Effector memory CD4-positive, alpha-beta T cell (primary cell): ENCODE results near the gene SAMM50.

ENCODE experiments used
- DNase-seq, 3 donors: peaks; one replicate each; pipeline ENCODE4 v3.0.0-alpha.2; 2020
- H3K27ac ChIP-seq: 2 replicates; pipeline ENCODE4 v1.7.0; 2013; ENCODE audit warnings: mild to moderate bottlenecking, low read length, moderate library complexity; ENCODE audit not compliant: insufficient read depth, poor library complexity, severe bottlenecking
- H3K27me3 ChIP-seq: replicated peaks from 2 replicates; pipeline ENCODE4 v1.7.0; 2013; ENCODE audit warnings: mild to moderate bottlenecking, low read length; ENCODE audit not compliant: insufficient read depth, control insufficient read depth, poor library complexity, severe bottlenecking
- H3K36me3 ChIP-seq: 2 replicates; pipeline ENCODE4 v1.7.0; 2013; ENCODE audit warnings: mild to moderate bottlenecking, low read length, moderate library complexity; ENCODE audit not compliant: control insufficient read depth, insufficient read depth
- H3K4me1 ChIP-seq: 2 replicates; pipeline ENCODE4 v1.7.0; 2013; ENCODE audit warnings: low read length, mild to moderate bottlenecking; ENCODE audit not compliant: control insufficient read depth, insufficient read depth, poor library complexity, severe bottlenecking
- H3K4me3 ChIP-seq: 2 replicates; pipeline ENCODE4 v1.7.0; 2013; ENCODE audit warnings: low read length, low read depth, mild to moderate bottlenecking; ENCODE audit not compliant: insufficient read depth, poor library complexity, severe bottlenecking
- H3K9me3 ChIP-seq: 2 replicates; pipeline ENCODE4 v1.7.0; 2013; ENCODE audit warnings: mild to moderate bottlenecking, low read length, moderate library complexity; ENCODE audit not compliant: control insufficient read depth

SAMM50 gene

DNA sequence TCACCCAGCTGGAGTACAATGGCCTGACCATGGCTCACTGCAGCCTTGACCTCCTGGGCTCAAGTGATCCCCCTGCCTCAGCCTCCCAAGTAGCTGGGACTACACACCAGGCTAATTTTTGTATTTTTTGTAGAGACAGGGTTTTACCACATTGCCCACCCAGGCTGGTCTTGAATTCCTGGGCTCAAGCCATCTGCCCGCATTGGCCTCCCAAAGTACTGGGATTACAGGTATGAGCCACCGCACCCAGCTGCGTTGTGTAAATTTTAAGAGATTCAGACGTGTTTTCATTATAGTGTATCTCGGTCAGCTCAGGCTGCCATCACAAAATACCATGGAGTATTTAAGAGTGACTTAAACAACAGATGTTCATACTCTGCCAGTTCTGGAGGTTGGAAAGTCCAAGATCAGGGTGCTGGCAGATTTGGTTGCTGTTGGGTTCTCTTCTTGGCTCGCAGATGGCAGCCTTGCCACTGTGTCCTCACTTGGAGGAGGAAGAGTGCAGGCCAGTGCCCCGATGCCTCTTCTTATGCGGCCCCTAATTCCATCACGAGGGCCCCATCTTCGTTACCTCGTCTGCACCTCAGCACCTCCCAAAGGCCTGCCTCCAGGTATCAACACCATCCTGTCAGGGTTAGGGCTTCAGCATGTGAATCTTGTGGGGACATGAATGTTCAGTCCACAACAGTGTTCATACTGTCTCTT lies 36.2 kb downstream of the SAMM50 start:
- Histone ChIP-seq H3K4me1 (peaks cover 5% of the 10 kb centered on the region), H3K4me3 (no peak overlapping the region), H3K9me3 (no peaks in the 10 kb centered on the region), H3K27me3 (no peaks in the 10 kb centered on the region), H3K36me3 (peaks cover 45% of the 10 kb centered on the region), H3K27ac (no peak overlapping the region)
- DNase-seq = no peak

GRCh38 chr22:43992331-43992821 lies 37.1 kb downstream of the SAMM50 start:
- Histone ChIP-seq H3K27me3 (no peaks in the 10 kb centered on the region), H3K4me1 (peaks cover 5% of the 10 kb centered on the region), H3K9me3 (no peaks in the 10 kb centered on the region), H3K36me3 (peaks cover 45% of the 10 kb centered on the region), H3K27ac (no peak overlapping the region), H3K4me3 (no peak overlapping the region)
- no peak for DNase-seq

DNA sequence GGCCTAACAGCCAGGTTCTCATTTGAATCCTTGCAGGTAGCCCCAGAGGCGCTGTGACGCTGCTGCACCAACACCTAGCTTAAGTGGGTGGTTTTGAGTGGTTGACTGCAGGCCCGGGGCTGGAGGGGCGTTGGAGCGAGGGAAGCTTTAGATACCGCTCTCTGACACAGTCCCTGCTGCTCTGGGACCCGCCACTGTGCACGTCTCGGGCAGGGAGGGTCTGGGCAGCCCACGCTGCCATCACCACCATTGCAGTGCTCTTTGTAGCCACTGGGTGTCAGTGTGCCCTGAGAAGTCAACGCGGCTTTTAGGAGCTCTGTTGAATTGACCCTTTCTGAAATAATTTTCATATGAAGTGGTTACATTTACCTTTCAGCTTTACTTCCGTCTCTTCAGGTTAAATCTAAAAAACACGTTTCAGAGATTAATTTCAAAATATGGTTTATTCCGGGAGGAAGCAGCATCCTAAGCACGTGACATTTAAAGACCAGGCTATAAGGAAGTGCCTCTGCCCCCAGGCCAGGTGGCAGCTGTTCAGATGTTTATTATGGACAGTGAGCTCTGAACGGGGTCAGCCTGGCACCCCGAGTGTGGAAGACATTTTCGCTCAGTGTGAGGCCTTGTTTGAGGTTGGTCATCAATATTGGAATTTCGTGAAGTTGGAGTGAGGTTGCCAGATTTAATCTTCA lies 38.0 kb downstream of the SAMM50 start:
- Histone ChIP-seq H3K27ac (no peak overlapping the region), H3K9me3 (no peaks in the 10 kb centered on the region), H3K27me3 (no peaks in the 10 kb centered on the region), H3K4me1 (peaks cover 5% of the 10 kb centered on the region), H3K36me3 (peaks cover 40% of the 10 kb centered on the region), H3K4me3 (no peak overlapping the region)
- peak; percentile 18 to 34 (median 33) for DNase-seq

DNA sequence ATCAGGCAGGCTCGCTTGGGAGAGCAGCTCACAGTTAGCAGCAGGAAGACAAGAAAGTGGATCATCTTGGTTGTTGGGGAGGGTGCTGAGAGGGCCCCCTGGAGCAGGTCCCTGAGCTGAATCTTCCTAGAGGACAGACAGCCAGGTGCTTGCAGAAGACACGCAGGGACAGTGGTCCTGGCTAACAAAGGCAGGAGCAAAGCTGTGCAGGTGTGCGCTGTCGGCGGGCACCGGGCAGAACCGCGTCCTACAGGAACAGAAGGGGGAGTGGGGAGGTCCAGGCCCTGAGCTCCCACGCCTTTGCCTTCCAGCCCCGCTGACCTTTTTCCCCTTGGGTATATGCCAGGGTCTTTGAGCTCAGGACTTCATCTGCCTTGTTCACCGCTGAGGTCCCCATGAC lies 38.8 kb downstream of the SAMM50 start:
- no peak for DNase-seq
- Histone ChIP-seq H3K27me3 (no peaks in the 10 kb centered on the region), H3K4me1 (peaks cover 5% of the 10 kb centered on the region), H3K4me3 (no peak overlapping the region), H3K36me3 (peaks cover 37% of the 10 kb centered on the region), H3K27ac (no peak overlapping the region), H3K9me3 (no peaks in the 10 kb centered on the region)

- DNase-seq = no peak
- Histone ChIP-seq H3K9me3 (no peaks in the 10 kb centered on the region), H3K27ac (no peak overlapping the region), H3K4me3 (no peak overlapping the region), H3K27me3 (no peaks in the 10 kb centered on the region), H3K4me1 (peaks cover 5% of the 10 kb centered on the region), H3K36me3 (peaks cover 37% of the 10 kb centered on the region)
Measured at GRCh38 chr22:43994416-43994815, 39.2 kb downstream of the SAMM50 start.

DNA sequence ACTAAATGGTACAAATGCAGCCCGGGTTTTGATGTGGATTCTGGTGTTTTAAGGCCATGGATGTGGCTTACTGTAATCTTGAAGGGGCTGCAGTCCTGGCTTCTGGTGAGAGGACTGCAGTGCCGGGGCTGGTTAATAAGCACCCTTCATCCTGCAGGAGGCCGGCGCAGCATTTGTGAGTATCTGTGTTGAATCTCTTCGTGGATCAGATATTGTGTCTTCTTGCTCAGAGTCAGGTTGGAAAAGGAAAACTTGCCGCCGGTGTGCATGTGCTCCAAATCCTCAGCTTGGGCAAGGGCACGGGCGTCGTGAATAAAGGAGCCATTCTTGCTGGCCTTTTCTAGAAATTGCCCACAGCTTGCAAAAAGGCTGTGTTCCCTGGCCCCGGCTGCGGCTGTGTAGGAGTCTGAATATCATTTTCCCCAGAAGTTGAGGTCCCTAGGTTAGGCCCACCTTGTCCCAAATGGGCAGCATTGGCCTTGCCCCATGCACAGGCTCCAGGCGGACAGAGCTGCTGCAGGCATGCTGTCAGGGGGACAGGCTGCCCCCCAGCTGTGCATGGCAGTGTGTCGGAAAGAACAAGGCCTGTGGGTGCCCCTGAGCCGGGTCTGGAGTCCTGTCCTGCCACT lies 39.9 kb downstream of the SAMM50 start:
- no peak for DNase-seq
- Histone ChIP-seq H3K4me1 (peaks cover 5% of the 10 kb centered on the region), H3K36me3 (peaks cover 30% of the 10 kb centered on the region), H3K9me3 (no peaks in the 10 kb centered on the region), H3K4me3 (peak overlapping the region; percentile 63), H3K27ac (peak overlapping the region; percentile 67), H3K27me3 (no peaks in the 10 kb centered on the region)

GRCh38 chr22:43995798-43996169 lies 40.5 kb downstream of the SAMM50 start:
- Histone ChIP-seq H3K36me3 (peaks cover 24% of the 10 kb centered on the region), H3K27me3 (no peaks in the 10 kb centered on the region), H3K4me3 (peak overlapping the region; percentile 63), H3K27ac (peak overlapping the region; percentile 67), H3K4me1 (peaks cover 5% of the 10 kb centered on the region), H3K9me3 (no peaks in the 10 kb centered on the region)
- DNase-seq = no peak

DNA sequence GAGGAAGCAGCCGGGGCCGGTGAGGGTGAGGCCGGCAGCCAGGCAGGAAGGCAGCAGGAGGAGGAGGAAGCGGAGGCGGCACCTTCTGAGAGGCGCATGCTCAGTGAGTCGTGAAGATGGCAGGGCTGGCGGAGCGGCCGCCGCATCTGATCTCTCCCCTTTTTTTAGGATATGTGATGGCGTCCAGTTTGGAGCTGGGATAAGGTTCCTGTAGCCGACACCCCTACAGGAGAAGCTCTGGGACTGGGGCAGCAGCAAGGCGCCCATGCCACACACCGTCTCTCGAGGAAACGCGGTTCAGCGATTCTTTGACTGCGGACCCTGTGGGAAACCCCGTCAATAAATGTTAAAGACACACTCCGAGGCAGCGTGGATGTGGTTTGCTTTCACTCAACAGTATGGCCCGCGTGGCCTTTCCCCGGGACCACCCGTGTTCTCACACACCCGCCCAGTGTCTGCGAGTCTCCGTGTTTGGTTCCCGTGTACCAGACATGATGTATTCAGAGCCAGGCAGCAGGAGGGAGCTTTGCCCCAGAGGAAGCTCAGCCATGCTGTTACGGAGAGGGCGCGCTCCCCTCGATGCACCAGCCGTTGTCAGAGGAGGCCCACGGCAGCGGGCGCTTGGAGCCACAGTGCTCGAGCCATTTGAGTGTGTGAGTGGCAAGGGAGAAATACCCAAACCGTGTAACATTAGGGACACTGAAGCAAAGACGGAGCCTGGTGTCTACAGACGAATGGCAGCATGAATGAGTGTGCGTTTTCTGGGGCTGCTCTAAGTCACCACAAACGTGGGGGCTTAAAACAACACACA lies 41.1 kb downstream of the SAMM50 start:
- Histone ChIP-seq H3K4me1 (peaks cover 5% of the 10 kb centered on the region), H3K27ac (peak overlapping the region; percentile 67), H3K36me3 (peaks cover 21% of the 10 kb centered on the region), H3K27me3 (no peaks in the 10 kb centered on the region), H3K4me3 (peak overlapping the region; percentile 63), H3K9me3 (no peaks in the 10 kb centered on the region)
- peak; percentile 31 to 44 (median 33) for DNase-seq

- H3K36me3 ChIP-seq = peaks cover 15% of the 10 kb centered on the region
Measured at GRCh38 chr22:43996981-43997265, 41.7 kb downstream of the SAMM50 start.

More at GRCh38 chr22:43996981-43997265, 41.7 kb downstream of the SAMM50 start:
- DNase-seq = no peak
- Histone ChIP-seq H3K4me1 (peaks cover 5% of the 10 kb centered on the region), H3K27me3 (no peaks in the 10 kb centered on the region), H3K9me3 (no peaks in the 10 kb centered on the region), H3K27ac (no peak overlapping the region), H3K4me3 (no peak overlapping the region)
